Natural killer cell (primary cell): ENCODE data around the gene LRRC2. TPM values are rescaled to one million over a fixed set of nuclear protein-coding genes. Genes with fewer than 3 reads are reported as not detected.

Experiments
- ATAC-seq, 3 donors: fragments of 150-1000 bp in 2 of 3; fragments of 200-7000 bp in 1 of 3; cut with Tn5 transposase; 1 replicate in 1 of 3; 2 replicates in 2 of 3; pipeline ENCODE4 v1.10.0; 2021; ENCODE audit warnings: mild to moderate bottlenecking in 2 of 3, moderate library complexity in 2 of 3
- DNase-seq, 2 donors: peaks; one replicate each; pipeline versions ENCODE4 v3.0.0 to v3.0.0-alpha.2; 2013 to 2021; ENCODE audit warnings: mixed read lengths in 1 of 2
- H3K27ac ChIP-seq: one replicate; pipeline ENCODE4 v1.5.1; 2013; ENCODE audit warnings: mild to moderate bottlenecking, low read length
- H3K27me3 ChIP-seq: one replicate; pipeline ENCODE4 v1.6.1; 2013; ENCODE audit warnings: low read length; ENCODE audit not compliant: control insufficient read depth, insufficient read depth
- H3K36me3 ChIP-seq: one replicate; pipeline ENCODE4 v1.6.1; 2013; ENCODE audit warnings: low read length; ENCODE audit not compliant: control insufficient read depth, insufficient read depth
- H3K4me1 ChIP-seq: one replicate; pipeline ENCODE4 v1.6.1; 2013; ENCODE audit warnings: low read length; ENCODE audit not compliant: control insufficient read depth, insufficient read depth
- H3K4me3 ChIP-seq: one replicate; pipeline ENCODE4 v1.5.1; 2013; ENCODE audit warnings: low read length
- H3K9me3 ChIP-seq: one replicate; pipeline ENCODE4 v1.6.1; 2013; ENCODE audit warnings: low read length; ENCODE audit not compliant: control insufficient read depth, insufficient read depth
- H3K27ac Mint-ChIP-seq, 2 donors: one replicate each; pipeline ENCODE4 v1.8.0; 2022; ENCODE audit warnings: mild to moderate bottlenecking in 2 of 2, mixed read lengths in 2 of 2, moderate library complexity in 1 of 2
- H3K27me3 Mint-ChIP-seq, 2 donors: one replicate each; pipeline ENCODE4 v1.8.0; 2022; ENCODE audit warnings: low read depth in 2 of 2, mixed read lengths in 2 of 2
- H3K36me3 Mint-ChIP-seq: one replicate; pipeline ENCODE4 v1.8.0; 2022; ENCODE audit warnings: mixed read lengths
- H3K4me1 Mint-ChIP-seq, 2 donors: one replicate each; pipeline ENCODE4 v1.8.0; 2022; ENCODE audit warnings: mixed read lengths in 2 of 2
- H3K4me3 Mint-ChIP-seq: one replicate; pipeline ENCODE4 v1.8.0; 2022; ENCODE audit warnings: mild to moderate bottlenecking, moderate library complexity, mixed read lengths
- H3K9me3 Mint-ChIP-seq, 2 donors: one replicate each; pipeline ENCODE4 v1.8.0; 2022; ENCODE audit warnings: mixed read lengths in 2 of 2
- WGBS: methylation state at CpG from one replicate; pipeline ENCODE4 v1.1.7; 2013; ENCODE audit warnings: missing lambda C conversion rate; ENCODE audit not compliant: insufficient coverage; 5-methylcytosine and 5-hydroxymethylcytosine counted together
- intact Hi-C: fragments of 100-400 bp; cut with micrococcal nuclease; formaldehyde crosslinking; loops from one replicate; pipeline ENCODE4 v1.14.2; 2022
- total RNA-seq, 4 donors: library from RNA; stranded (reverse); fragments of 120-200 nt in 1 of 4; gene quantifications; one replicate each; pipeline versions ENCODE4 v1.2.3 to v1.2.4, GENCODE V29; 2013 to 2022
- TF ChIP-seq, protein P1 (sequence below): fragments of 200-600 bp; IDR thresholded peaks from one replicate; pipeline ENCODE4 v1.8.0; 2022; ENCODE audit warnings: antibody characterized with exemption

The LRRC2 gene
- total RNA-seq, 3 donors from 2014 or later (not counting 1 experiment from before 2014, with no cell fraction given): 0.18 TPM; not detected in 2

DNA sequence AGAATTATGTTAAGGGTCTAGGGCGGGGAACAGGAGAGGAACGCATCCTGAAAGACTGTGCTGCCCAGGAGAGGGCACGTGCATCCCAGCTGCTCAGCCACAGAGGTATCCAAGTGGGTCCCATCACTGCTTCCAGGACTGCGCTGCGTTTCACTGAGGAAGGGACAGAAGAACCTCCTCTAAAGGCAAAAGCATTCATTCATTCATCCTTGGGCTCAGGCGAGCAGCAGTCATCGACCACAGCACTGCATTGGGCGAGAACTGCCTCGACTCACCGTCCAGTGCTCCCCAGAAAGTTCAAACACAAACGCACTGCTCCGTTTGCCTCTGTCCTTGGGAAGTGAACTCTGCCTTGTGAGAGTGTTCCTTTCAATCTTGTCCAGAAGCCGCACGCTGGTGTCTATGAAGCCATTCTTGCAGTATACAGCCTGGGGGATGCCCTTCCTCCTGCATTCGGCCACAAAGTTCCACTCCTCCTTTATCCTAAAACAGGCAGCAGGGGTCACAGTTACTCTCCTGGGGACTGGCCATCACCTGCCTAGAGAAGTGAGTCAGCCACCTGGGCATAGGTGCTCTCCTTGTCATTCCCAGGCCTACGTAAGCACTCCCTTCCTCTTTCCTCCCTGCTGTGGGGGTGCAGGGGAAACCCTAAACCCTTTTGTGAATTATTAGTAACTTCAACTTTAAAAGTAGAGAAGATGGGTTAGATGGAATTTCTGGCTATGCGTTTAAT lies 21.2 kb downstream of the LRRC2 start:
- H3K4me1 ChIP-seq: peaks cover 3% of the 10 kb centered on the region
- ATAC-seq: no peak
- Mint-ChIP-seq H3K4me1 (peaks cover 0 to 1% of the 10 kb centered on the region in 2 donors), H3K9me3 (no peaks in the 10 kb centered on the region), H3K4me3 (no peak overlapping the region), H3K27ac (no peak overlapping the region), H3K36me3 (no peaks in the 10 kb centered on the region), H3K27me3 (peaks cover 19 to 29% of the 10 kb centered on the region in 2 donors)
- no peaks in the 10 kb centered on the region for H3K36me3 ChIP-seq
- no peaks in the 10 kb centered on the region for H3K9me3 ChIP-seq
- TF ChIP-seq, protein P1, sequence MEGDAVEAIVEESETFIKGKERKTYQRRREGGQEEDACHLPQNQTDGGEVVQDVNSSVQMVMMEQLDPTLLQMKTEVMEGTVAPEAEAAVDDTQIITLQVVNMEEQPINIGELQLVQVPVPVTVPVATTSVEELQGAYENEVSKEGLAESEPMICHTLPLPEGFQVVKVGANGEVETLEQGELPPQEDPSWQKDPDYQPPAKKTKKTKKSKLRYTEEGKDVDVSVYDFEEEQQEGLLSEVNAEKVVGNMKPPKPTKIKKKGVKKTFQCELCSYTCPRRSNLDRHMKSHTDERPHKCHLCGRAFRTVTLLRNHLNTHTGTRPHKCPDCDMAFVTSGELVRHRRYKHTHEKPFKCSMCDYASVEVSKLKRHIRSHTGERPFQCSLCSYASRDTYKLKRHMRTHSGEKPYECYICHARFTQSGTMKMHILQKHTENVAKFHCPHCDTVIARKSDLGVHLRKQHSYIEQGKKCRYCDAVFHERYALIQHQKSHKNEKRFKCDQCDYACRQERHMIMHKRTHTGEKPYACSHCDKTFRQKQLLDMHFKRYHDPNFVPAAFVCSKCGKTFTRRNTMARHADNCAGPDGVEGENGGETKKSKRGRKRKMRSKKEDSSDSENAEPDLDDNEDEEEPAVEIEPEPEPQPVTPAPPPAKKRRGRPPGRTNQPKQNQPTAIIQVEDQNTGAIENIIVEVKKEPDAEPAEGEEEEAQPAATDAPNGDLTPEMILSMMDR: no peak
- no peak overlapping the region for H3K4me3 ChIP-seq
- no peak overlapping the region for H3K27ac ChIP-seq
- WGBS: 93% methylated on average over 17 of the region's 17 CpGs
- intact Hi-C loops: no loop called here
- no peaks in the 10 kb centered on the region for H3K27me3 ChIP-seq
- no peak for DNase-seq

DNA sequence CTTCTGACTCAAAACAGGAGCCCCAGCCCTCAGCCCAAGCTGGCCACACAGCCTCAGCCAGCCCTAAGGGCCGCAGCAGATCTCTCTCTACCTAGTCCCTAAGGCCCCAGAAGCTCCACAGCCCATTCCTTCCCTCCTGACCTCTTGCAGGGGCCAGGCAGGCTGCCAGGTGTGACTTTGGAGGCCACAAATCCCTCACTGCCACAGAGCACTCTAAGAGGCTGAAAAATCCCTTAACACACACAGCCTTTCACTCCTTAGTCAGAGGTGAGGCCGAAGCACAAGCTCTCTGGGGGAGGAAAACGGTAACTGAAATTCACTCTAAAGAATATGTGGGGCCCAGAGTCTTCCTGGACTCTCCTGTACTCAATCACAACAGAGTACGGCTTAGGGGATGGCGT lies 23.3 kb downstream of the LRRC2 start:
- Mint-ChIP-seq H3K4me1 (peaks cover 21 to 23% of the 10 kb centered on the region in 2 donors), H3K27ac (no peak overlapping the region), H3K27me3 (peaks cover 9% of the 10 kb centered on the region in 2 donors), H3K4me3 (no peak overlapping the region), H3K36me3 (no peaks in the 10 kb centered on the region), H3K9me3 (no peaks in the 10 kb centered on the region)
- Histone ChIP-seq H3K36me3 (no peaks in the 10 kb centered on the region), H3K4me3 (no peak overlapping the region), H3K27me3 (no peaks in the 10 kb centered on the region), H3K4me1 (peaks cover 21% of the 10 kb centered on the region), H3K9me3 (no peaks in the 10 kb centered on the region), H3K27ac (no peak overlapping the region)
- 94% methylated on average over 5 of the region's 5 CpGs for WGBS
- no peak for DNase-seq
- intact Hi-C loops: no loop called here
- ATAC-seq: no peak
- TF ChIP-seq, protein P1: no peak

DNA sequence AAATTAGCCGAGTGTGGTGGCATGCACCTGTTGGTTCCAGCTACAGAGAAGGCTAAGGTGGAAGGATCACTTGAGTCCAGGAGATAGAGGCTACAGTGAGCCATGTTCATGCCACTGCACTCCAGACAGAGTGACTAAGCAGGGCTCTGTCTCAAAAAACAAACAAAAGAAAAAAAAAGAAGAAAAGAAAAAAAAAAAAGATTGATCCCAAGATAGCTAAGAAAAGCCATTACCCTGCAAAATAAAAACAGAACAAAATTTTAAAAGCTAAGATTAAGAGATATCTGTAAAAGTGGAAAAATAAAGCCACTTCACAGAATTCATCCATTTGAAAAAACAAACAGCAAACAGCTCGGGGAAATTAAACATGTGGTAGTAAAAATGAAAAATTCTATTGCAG lies 23.8 kb downstream of the LRRC2 start:
- Histone ChIP-seq H3K4me3 (no peak overlapping the region), H3K27me3 (no peaks in the 10 kb centered on the region), H3K9me3 (no peaks in the 10 kb centered on the region), H3K4me1 (peaks cover 23% of the 10 kb centered on the region), H3K27ac (no peak overlapping the region), H3K36me3 (no peaks in the 10 kb centered on the region)
- ATAC-seq (no peak), DNase-seq (no peak)
- intact Hi-C loops: no loop called here
- WGBS: 55% methylated on average over 1 of the region's 2 CpGs
- Mint-ChIP-seq H3K27me3 (peaks cover 8 to 9% of the 10 kb centered on the region in 2 donors), H3K27ac (no peak overlapping the region), H3K36me3 (no peaks in the 10 kb centered on the region), H3K9me3 (no peaks in the 10 kb centered on the region), H3K4me3 (no peak overlapping the region), H3K4me1 (peaks cover 21 to 24% of the 10 kb centered on the region in 2 donors)
- TF ChIP-seq, protein P1: no peak

DNA sequence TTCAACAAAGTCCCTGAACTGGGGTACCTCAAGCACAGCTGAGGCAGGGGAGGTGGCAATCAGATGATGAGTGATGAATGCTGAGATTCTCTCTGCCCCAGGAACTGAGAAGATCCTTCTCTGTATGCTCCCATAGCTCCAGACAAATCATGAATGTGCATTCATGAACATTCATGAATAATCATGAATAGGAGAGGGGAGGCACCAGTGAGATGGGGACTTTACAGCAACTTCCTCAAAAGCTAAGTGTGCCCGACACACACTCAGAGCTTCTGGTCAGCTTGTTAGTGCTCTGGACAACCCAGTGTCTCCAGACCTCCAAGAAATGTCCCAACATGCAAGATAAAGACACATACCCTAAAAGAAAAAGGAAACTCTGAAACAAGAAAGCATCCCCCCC lies 24.3 kb downstream of the LRRC2 start:
- no peaks in the 10 kb centered on the region for H3K27me3 ChIP-seq
- no peak overlapping the region for H3K27ac ChIP-seq
- ATAC-seq (no peak), DNase-seq (no peak)
- no peak overlapping the region for H3K4me3 ChIP-seq
- Mint-ChIP-seq H3K9me3 (no peaks in the 10 kb centered on the region), H3K27me3 (peaks cover 5 to 7% of the 10 kb centered on the region in 2 donors), H3K27ac (no peak overlapping the region), H3K36me3 (no peaks in the 10 kb centered on the region), H3K4me3 (no peak overlapping the region), H3K4me1 (peaks cover 21 to 24% of the 10 kb centered on the region in 2 donors)
- no peaks in the 10 kb centered on the region for H3K9me3 ChIP-seq
- H3K36me3 ChIP-seq: no peaks in the 10 kb centered on the region
- intact Hi-C loops: no loop called here
- WGBS: 75% methylated on average over 1 of the region's 1 CpG
- peaks cover 23% of the 10 kb centered on the region for H3K4me1 ChIP-seq
- TF ChIP-seq, protein P1: no peak
